Dermis blood vessel endothelial cell (primary cell): ENCODE data around the gene BEX5. TPM values are rescaled to one million over a fixed set of nuclear protein-coding genes. Genes with fewer than 3 reads are reported as not detected.
"Not testable (repeated sequence)": the region's sequence is repeated elsewhere in the genome, so short reads cannot be mapped to it uniquely, and the experiment has no call there.

ENCODE experiments used
- DNase-seq: peaks from one replicate; pipeline ENCODE4 v3.0.0; 2010
- total RNA-seq: library from RNA; depleted of rRNA; stranded (reverse); fragments of >200 nt; gene quantifications from 2 replicates; pipeline ENCODE4 v1.2.3, GENCODE V29; 2014

Gene BEX5
- total RNA-seq = 0.17 TPM in 1 of 2 replicates, not detected in the other

GRCh38 chrX:102155806-102156179 lies at the start of gene BEX5:
TSS of gene BEX5 (minus strand) at chrX:102155977. CDS start at chrX:102154265, 1,712 bp downstream.
- DNase-seq = peak; percentile 2

DNA sequence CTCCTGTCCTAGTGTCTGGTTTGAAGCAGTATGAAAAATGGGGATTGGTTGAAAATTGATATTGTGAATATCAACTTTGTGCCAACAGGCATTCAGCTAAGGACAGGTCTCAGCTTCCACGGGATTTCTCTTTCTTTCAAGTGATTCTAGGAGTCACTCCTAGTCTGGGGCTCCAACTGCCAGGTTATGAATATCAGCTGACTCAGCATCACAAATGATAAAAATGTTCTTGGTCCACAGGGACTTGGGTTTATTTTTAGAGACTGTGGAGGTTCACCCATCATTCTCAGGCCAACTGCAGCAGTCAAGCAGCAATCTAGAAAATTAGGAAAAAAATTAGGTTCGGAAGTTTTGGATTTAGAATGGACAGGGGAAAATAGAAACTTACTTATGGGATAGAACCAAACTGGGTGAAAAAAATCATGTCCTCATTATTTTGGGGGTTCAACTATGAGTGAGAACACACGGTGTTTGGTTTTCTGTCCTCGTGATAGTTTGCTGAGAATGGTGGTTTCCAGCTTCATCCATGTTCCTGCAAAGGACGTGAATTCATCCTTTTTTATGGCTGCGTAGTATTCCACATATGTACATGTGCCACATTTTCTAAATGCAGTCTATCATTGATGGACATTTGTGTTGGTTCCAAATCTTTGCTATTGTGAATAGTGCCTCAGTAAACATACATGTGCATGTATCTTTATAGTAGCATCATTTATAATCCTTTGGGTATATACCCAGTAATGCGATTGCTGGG lies 30.4 kb upstream of the BEX5 start:
- no peak for DNase-seq

- no peak for DNase-seq
Measured at GRCh38 chrX:102154900-102155805, 624 bp downstream of the BEX5 start.

DNA sequence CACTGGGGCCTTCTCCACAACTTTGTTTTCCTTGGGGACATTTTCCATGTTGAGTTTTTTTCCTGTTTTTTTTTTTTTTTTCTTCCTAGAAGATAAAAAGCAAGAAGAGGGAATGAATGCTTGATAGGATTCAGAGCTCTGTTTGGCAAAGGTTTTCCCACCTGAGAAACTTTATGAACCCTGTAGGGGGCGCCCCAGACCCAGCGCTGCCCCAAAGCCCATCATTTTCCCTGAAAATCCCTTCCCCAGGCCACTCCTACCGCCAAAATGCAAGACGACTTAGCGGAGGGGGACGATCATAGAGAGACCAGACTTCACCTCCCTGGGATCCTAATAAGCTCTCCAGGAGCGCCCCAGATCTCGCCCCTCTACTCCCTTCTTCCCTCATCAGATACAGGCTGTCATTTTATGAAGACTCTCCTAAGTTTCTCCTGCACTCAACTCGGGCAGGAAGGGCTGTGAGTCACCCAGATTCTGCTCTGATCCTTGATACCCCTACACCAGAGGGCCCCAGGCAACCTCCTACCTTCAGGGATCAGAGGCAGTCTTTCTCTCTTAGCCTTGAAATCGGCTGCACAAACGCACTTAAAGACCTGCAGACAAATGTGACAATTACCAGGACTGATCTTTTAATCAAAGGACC lies 1.4 kb downstream of the BEX5 start:
- DNase-seq = no peak

GRCh38 chrX:102142274-102142673 lies 13.5 kb downstream of the BEX5 start, which contains the start of gene TCEAL6:
TSS of gene TCEAL6 (minus strand) at chrX:102142481.
- DNase-seq = not testable (repeated sequence)

DNA sequence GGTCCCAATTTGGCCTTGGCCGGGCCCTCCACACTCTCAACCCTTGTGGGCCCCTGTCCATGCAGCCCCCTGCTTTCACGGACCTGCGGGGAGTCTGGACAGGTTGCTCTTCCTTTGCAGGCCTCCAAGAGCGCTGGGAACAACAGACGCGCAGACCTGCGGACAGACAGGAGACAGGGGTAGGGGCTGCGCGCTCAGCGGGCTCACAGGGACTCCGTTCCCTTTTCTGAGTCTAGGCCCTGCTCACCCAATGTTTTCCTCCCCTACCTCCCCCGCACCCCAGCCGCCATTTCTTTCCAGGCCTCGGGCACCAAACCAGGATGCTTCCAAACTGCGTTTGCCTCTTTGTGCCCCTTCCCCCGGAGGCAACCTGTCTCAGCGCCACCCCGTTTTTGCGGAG lies 14.1 kb downstream of the BEX5 start:
- DNase-seq = not testable (repeated sequence)

- not testable (repeated sequence) for DNase-seq
Measured at GRCh38 chrX:102140876-102141275, 14.9 kb downstream of the BEX5 start.

GRCh38 chrX:102138064-102138463 lies 17.7 kb downstream of the BEX5 start:
- DNase-seq = no peak

GRCh38 chrX:102129473-102129872 lies 26.3 kb downstream of the BEX5 start:
- peak; percentile 24 for DNase-seq

- DNase-seq = no peak
Measured at GRCh38 chrX:102126863-102127262, 28.9 kb downstream of the BEX5 start.

- not testable (repeated sequence) for DNase-seq
Measured at GRCh38 chrX:102126080-102126818, 29.5 kb downstream of the BEX5 start.

GRCh38 chrX:102125436-102125835 lies 30.3 kb downstream of the BEX5 start, which contains the start of gene TCEAL2:
TSS of gene TCEAL2 (plus strand) at chrX:102125679. CDS start at chrX:102126831, 1,152 bp downstream.
- not testable (repeated sequence) for DNase-seq

DNA sequence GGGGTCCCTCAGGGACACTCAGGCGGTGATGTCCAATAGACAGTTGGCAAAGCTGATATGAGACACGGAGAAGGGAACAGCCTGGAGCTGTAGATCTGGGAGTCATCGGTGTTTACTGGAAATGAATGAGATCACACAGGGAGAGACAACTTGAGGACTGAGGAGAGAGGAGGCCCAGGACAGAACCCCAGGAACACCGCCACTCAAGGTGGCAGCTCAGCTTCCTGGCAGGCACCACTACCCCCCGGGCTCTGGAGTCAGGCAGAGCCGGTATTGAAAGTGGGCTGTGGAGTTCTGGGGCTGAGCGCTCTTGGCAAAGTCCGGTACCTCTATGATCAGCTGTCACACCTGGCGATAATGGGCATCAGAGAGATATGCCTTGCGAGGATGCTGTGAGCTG lies 30.8 kb downstream of the BEX5 start:
- not testable (repeated sequence) for DNase-seq

DNA sequence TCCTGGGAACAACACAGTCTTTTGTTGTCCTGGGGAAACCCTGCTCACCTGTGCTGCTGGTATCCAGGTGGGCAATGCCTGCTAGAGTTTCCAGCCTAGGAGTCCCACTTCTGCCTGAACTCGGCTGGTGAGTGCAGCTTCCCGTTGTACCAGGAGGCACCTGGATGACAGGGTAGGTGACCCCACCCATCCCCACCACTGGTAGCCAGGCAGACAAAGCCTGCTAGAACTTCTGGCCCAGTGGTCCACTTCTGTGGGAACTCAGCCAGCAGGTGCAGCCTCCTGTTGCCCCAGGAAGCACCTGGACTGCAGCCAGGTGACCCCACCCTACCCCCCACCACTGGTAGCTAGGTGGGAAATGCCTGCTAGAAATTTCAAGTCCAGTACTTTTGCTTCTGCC lies 40.0 kb downstream of the BEX5 start:
- no peak for DNase-seq

GRCh38 chrX:102113367-102113766 lies 42.4 kb downstream of the BEX5 start:
- DNase-seq = no peak

Other genes with a start within 250 kb of the BEX5 start
- gene ZMAT1, start 223.9 kb downstream of the BEX5 start, total RNA-seq = 1.3 and 2.4 TPM in 2 replicates
- gene TCEAL2, start 30.3 kb downstream of the BEX5 start, total RNA-seq = not detected in 2 replicates
- gene TCEAL6, start 13.5 kb downstream of the BEX5 start, total RNA-seq = not detected in 2 replicates
- gene TCP11X1, start 59.3 kb upstream of the BEX5 start, total RNA-seq = not detected in 2 replicates
- not detected in 2 replicates for gene NXF2, start 91.2 kb upstream of the BEX5 start, total RNA-seq